Liver (tissue), 9 donors: Measurements from ENCODE around the gene CERS4. TPM values are rescaled to one million over a fixed set of nuclear protein-coding genes. Genes with fewer than 3 reads are reported as not detected.

Source experiments
- DNase-seq: peaks from one replicate; pipeline ENCODE4 v3.0.0-alpha.2; 2017; ENCODE audit warnings: low spot score
- H3K27ac ChIP-seq, 2 donors: one replicate each; pipeline ENCODE4 v1.7.0; 2013; ENCODE audit warnings: inconsistent platforms in 2 of 2, low read length in 2 of 2, control low read depth in 1 of 2, low read depth in 1 of 2, mild to moderate bottlenecking in 1 of 2
- H3K27me3 ChIP-seq, 4 donors: one replicate each; pipeline versions ENCODE4 v1.6.1 to v1.7.0; 2013; ENCODE audit warnings: low read length in 3 of 4, inconsistent platforms in 1 of 4, mild to moderate bottlenecking in 1 of 4, moderate library complexity in 1 of 4; ENCODE audit not compliant: control insufficient read depth in 4 of 4, insufficient read depth in 4 of 4
- H3K36me3 ChIP-seq, 4 donors: one replicate each; pipeline versions ENCODE4 v1.6.1 to v1.7.0; 2013; ENCODE audit warnings: low read length in 3 of 4, mild to moderate bottlenecking in 3 of 4, low read depth in 1 of 4, moderate library complexity in 1 of 4; ENCODE audit not compliant: control insufficient read depth in 4 of 4, insufficient read depth in 3 of 4
- H3K4me1 ChIP-seq, 4 donors: one replicate each; pipeline versions ENCODE4 v1.6.1 to v1.7.0; 2013; ENCODE audit warnings: low read length in 3 of 4, mild to moderate bottlenecking in 3 of 4, moderate library complexity in 1 of 4; ENCODE audit not compliant: control insufficient read depth in 4 of 4, insufficient read depth in 4 of 4
- H3K4me3 ChIP-seq, 3 donors: one replicate each; pipeline versions ENCODE4 v1.6.1 to v1.7.0; 2013; ENCODE audit warnings: low read length in 3 of 3, control low read depth in 1 of 3, low read depth in 1 of 3, mild to moderate bottlenecking in 1 of 3
- H3K9ac ChIP-seq, 2 donors: one replicate each; pipeline ENCODE4 v1.7.0; 2013; ENCODE audit warnings: low read length in 2 of 2, mild to moderate bottlenecking in 2 of 2, moderate library complexity in 2 of 2, control low read depth in 1 of 2, low read depth in 1 of 2
- H3K9me3 ChIP-seq, 4 donors: one replicate each; pipeline versions ENCODE4 v1.6.1 to v1.7.0; 2013; ENCODE audit warnings: low read length in 3 of 4; ENCODE audit not compliant: control insufficient read depth in 4 of 4
- EGR1 ChIP-seq, 2 donors: IDR thresholded peaks; 2 replicates each; pipeline ENCODE4 v1.6.1; 2016 to 2018; ENCODE audit warnings: antibody characterized with exemption in 2 of 2, low read depth in 2 of 2
- FOXA2 ChIP-seq: IDR thresholded peaks from 2 replicates; pipeline ENCODE4 v1.6.1; 2016; ENCODE audit warnings: antibody characterized with exemption
- GABPA ChIP-seq, 2 donors: IDR thresholded peaks in 1 of 2; conservative IDR thresholded peaks in 1 of 2; 2 replicates each; pipeline ENCODE4 v1.6.1; 2016; ENCODE audit warnings: antibody characterized with exemption in 2 of 2, mild to moderate bottlenecking in 1 of 2, moderate library complexity in 1 of 2
- HNF4A ChIP-seq, 2 donors: conservative IDR thresholded peaks; 2 replicates each; pipeline ENCODE4 v1.6.1; 2016; ENCODE audit warnings: antibody characterized with exemption in 2 of 2, mild to moderate bottlenecking in 2 of 2
- JUND ChIP-seq, 2 donors: IDR thresholded peaks; 2 replicates each; pipeline ENCODE4 v1.6.1; 2016; ENCODE audit warnings: antibody characterized with exemption in 2 of 2
- NR2F2 ChIP-seq: IDR thresholded peaks from 2 replicates; pipeline ENCODE4 v1.6.1; 2016; ENCODE audit warnings: antibody characterized with exemption
- RAD21 ChIP-seq, 2 donors: IDR thresholded peaks; 2 replicates each; pipeline ENCODE4 v1.6.1; 2016; ENCODE audit warnings: antibody characterized with exemption in 2 of 2, mild to moderate bottlenecking in 2 of 2
- RXRA ChIP-seq, 2 donors: IDR thresholded peaks; 2 replicates each; pipeline ENCODE4 v1.6.1; 2017 to 2018; ENCODE audit warnings: antibody characterized with exemption in 2 of 2, mild to moderate bottlenecking in 1 of 2
- TAF1 ChIP-seq: conservative IDR thresholded peaks from 2 replicates; pipeline ENCODE4 v1.6.1; 2016; ENCODE audit warnings: antibody characterized with exemption, mild to moderate bottlenecking
- YY1 ChIP-seq: IDR thresholded peaks from 2 replicates; pipeline ENCODE4 v1.6.1; 2016; ENCODE audit warnings: antibody characterized with exemption, mild to moderate bottlenecking
- WGBS: extraction: QIAGEN DNeasy Blood & Tissue Kit; methylation state at CpG from one replicate; pipeline ENCODE4 v1.1.7; 2013; 5-methylcytosine and 5-hydroxymethylcytosine counted together
- polyA plus RNA-seq, 2 donors: library from polyadenylated mRNA; stranded (reverse) in 1 of 2; unstranded in 1 of 2; fragments of 200-250 nt in 1 of 2; fragments of >200 nt in 1 of 2; fragmentation: Nextera tagmentation in 1 of 2; extraction: Ambion mirVana in 1 of 2; gene quantifications; one replicate each; pipeline versions ENCODE4 v1.2.1 to v1.2.3, GENCODE V29; 2013 to 2015
- total RNA-seq, 2 donors: library from RNA; depleted of rRNA; stranded (reverse); fragments of >200 nt; gene quantifications; one replicate each; pipeline ENCODE4 v1.2.3, GENCODE V29; 2014
- TF ChIP-seq, protein P1 (sequence below): IDR thresholded peaks from 2 replicates; pipeline ENCODE4 v1.6.1; 2016; ENCODE audit warnings: antibody characterized with exemption
- TF ChIP-seq, protein P2 (sequence below): IDR thresholded peaks from 2 replicates; pipeline ENCODE4 v1.6.1; 2016; ENCODE audit warnings: antibody characterized with exemption
- TF ChIP-seq, protein P3 (sequence below): IDR thresholded peaks from 2 replicates; pipeline ENCODE4 v1.6.1; 2016; ENCODE audit warnings: antibody characterized with exemption
- TF ChIP-seq, protein P4 (sequence below): fragments of 150-350 bp; IDR thresholded peaks from 2 replicates; pipeline ENCODE4 v1.5.1; 2017; ENCODE audit warnings: improper control_type of control experiment, low read depth, low read length; ENCODE audit not compliant: missing input control
- donor health status: healthy.
- donor health status: healthy.
- donor health status: healthy.
- donor health status: healthy.
- donor health status: healthy.

The CERS4 gene
- total and polyA plus RNA-seq, 4 donors, result 42.7 to 65.1 (median 56.4) TPM

DNA sequence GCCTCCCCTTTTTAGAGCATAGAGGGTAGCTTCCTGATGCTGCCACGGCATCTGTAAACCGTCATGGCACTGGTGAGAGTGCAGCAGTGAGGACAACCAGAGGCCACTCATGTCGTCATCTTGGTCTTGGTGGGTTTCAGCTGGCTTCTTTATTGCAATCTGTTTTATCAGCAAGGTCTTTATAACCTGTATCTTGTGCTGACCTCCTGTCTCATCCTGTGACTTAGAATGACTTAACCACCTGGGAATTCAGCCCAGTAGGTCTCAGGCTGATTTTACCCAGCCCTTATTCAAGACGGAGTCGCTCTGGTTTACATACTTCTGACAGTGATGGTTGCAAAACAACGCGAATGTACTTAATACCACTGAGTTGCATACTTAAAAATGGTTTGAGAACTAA is 45.4 kb upstream of the CERS4 start:
- TF ChIP-seq, protein P1, sequence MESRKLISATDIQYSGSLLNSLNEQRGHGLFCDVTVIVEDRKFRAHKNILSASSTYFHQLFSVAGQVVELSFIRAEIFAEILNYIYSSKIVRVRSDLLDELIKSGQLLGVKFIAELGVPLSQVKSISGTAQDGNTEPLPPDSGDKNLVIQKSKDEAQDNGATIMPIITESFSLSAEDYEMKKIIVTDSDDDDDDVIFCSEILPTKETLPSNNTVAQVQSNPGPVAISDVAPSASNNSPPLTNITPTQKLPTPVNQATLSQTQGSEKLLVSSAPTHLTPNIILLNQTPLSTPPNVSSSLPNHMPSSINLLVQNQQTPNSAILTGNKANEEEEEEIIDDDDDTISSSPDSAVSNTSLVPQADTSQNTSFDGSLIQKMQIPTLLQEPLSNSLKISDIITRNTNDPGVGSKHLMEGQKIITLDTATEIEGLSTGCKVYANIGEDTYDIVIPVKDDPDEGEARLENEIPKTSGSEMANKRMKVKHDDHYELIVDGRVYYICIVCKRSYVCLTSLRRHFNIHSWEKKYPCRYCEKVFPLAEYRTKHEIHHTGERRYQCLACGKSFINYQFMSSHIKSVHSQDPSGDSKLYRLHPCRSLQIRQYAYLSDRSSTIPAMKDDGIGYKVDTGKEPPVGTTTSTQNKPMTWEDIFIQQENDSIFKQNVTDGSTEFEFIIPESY, result no peak
- TF ChIP-seq YY1 (no peak), EGR1 (IDR thresholded peaks at IDR 0.05; ENCODE audit: low read depth in 2 of 2) (no peak), TAF1 (no peak), HNF4A (conservative IDR thresholded peaks at IDR 0.05) (no peak)
- TF ChIP-seq, protein P2, sequence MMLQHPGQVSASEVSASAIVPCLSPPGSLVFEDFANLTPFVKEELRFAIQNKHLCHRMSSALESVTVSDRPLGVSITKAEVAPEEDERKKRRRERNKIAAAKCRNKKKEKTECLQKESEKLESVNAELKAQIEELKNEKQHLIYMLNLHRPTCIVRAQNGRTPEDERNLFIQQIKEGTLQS, result no peak
- no peak for DNase-seq
- H3K27ac ChIP-seq, result no peak overlapping the region
- no peak overlapping the region for H3K4me3 ChIP-seq
- 74% methylated on average over 7 of the region's 7 CpGs for WGBS
- H3K9me3 ChIP-seq, result no peaks in the 10 kb centered on the region
- H3K27me3 ChIP-seq, result no peaks in the 10 kb centered on the region
- peaks cover 0 to 17% (median 15%) of the 10 kb centered on the region in 4 donors for H3K4me1 ChIP-seq
- no peak overlapping the region for H3K9ac ChIP-seq
- H3K36me3 ChIP-seq, result no peaks in the 10 kb centered on the region

DNA sequence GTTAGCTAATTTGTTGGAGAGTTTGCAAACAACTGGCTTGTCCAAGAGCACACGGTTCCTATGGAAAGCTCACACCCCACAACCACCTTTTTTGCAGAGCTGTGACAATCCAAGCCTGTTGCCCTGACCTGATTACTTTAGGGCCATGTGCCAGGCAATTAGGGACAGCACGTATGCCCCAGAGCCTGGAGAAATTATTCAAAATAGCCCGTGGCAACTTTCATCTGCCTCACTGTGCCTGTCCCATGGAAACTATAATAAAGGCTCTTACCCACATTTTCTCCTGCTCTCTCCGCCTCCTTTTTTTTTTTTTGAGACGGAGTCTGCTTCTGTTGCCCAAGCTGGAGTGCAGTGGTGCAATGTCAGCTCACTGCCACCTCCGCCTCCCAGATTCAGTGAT is 41.2 kb upstream of the CERS4 start:
- WGBS, result 46% methylated on average over 6 of the region's 6 CpGs
- H3K4me3 ChIP-seq, result no peak overlapping the region
- H3K27ac ChIP-seq, result no peak overlapping the region
- H3K9ac ChIP-seq, result no peak overlapping the region
- TF ChIP-seq HNF4A (conservative IDR thresholded peaks at IDR 0.05) (no peak), YY1 (no peak), RAD21 (IDR thresholded peaks at IDR 0.05) (no peak)
- TF ChIP-seq, protein P2, result no peak
- H3K27me3 ChIP-seq, result no peaks in the 10 kb centered on the region
- peaks cover 0 to 12% (median 10%) of the 10 kb centered on the region in 4 donors for H3K4me1 ChIP-seq
- H3K36me3 ChIP-seq, result no peaks in the 10 kb centered on the region
- no peak for DNase-seq
- no peaks in the 10 kb centered on the region for H3K9me3 ChIP-seq

DNA sequence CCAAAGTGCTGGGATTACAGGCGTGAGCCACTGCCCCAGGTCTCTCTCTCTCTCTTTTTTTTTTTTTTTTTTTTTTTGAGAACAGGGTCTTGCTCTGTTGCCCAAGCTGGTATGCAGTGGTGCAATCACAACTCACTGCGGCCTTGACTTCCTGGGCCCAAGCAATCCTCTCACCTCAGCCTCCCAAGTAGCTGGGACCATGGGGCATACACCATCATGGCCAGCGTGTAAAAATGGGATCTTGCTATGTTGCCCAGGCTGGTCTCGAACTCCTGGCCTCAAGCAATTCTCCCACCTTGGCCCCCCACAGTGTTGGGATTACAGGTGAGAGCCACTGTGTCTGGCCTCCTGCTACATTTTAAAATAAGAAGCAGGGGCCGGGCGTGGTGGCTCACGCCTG is 40.6 kb upstream of the CERS4 start:
- Histone ChIP-seq H3K4me1 (peaks cover 0 to 12% (median 10%) of the 10 kb centered on the region in 4 donors), H3K36me3 (no peaks in the 10 kb centered on the region), H3K9ac (no peak overlapping the region), H3K9me3 (no peaks in the 10 kb centered on the region), H3K4me3 (no peak overlapping the region), H3K27me3 (no peaks in the 10 kb centered on the region), H3K27ac (no peak overlapping the region)
- WGBS, result 96% methylated on average over 7 of the region's 7 CpGs
- no peak for DNase-seq
- TF ChIP-seq GABPA (IDR thresholded peaks at IDR 0.05 in 1 of 2, conservative IDR thresholded peaks at IDR 0.05 in 1 of 2) (no peak), RXRA (IDR thresholded peaks at IDR 0.05) (no peak), NR2F2 (no peak), EGR1 (IDR thresholded peaks at IDR 0.05; ENCODE audit: low read depth in 2 of 2) (no peak), JUND (IDR thresholded peaks at IDR 0.05) (no peak), FOXA2 (no peak), YY1 (no peak)
- TF ChIP-seq, protein P3, sequence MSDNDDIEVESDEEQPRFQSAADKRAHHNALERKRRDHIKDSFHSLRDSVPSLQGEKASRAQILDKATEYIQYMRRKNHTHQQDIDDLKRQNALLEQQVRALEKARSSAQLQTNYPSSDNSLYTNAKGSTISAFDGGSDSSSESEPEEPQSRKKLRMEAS, result no peak
- TF ChIP-seq, protein P4, sequence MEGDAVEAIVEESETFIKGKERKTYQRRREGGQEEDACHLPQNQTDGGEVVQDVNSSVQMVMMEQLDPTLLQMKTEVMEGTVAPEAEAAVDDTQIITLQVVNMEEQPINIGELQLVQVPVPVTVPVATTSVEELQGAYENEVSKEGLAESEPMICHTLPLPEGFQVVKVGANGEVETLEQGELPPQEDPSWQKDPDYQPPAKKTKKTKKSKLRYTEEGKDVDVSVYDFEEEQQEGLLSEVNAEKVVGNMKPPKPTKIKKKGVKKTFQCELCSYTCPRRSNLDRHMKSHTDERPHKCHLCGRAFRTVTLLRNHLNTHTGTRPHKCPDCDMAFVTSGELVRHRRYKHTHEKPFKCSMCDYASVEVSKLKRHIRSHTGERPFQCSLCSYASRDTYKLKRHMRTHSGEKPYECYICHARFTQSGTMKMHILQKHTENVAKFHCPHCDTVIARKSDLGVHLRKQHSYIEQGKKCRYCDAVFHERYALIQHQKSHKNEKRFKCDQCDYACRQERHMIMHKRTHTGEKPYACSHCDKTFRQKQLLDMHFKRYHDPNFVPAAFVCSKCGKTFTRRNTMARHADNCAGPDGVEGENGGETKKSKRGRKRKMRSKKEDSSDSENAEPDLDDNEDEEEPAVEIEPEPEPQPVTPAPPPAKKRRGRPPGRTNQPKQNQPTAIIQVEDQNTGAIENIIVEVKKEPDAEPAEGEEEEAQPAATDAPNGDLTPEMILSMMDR, result no peak
- TF ChIP-seq, protein P1, result no peak
